ENCODE measurements around the gene MST1.

The MST1 gene

GRCh38 chr3:49658711-49659110 is 30.6 kb downstream of the MST1 start:
- TF ChIP-seq ZNF391 (tag by site-specific recombination; IDR thresholded peaks at IDR 0.05; ENCODE audit: borderline replicate concordance, low read depth), result no peak
- no peak for TF ChIP-seq ZNF155 (tag by site-specific recombination; IDR thresholded peaks at IDR 0.05)
- TF ChIP-seq REPIN1 (tag by site-specific recombination; IDR thresholded peaks at IDR 0.05; ENCODE audit: low read depth), result no peak
- TF ChIP-seq, protein P1, sequence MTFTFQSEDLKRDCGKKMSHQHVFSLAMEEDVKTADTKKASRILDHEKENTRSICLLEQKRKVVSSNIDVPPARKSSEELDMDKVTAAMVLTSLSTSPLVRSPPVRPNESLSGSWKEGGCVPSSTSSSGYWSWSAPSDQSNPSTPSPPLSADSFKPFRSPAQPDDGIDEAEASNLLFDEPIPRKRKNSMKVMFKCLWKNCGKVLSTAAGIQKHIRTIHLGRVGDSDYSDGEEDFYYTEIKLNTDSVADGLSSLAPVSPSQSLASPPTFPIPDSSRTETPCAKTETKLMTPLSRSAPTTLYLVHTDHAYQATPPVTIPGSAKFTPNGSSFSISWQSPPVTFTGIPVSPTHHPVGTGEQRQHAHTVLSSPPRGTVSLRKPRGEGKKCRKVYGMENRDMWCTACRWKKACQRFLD (tag by site-specific recombination; IDR thresholded peaks at IDR 0.05), result no peak
- no peak for TF ChIP-seq ZNF248 (tag by site-specific recombination; IDR thresholded peaks at IDR 0.05)
- TF ChIP-seq ZNF521 (tag by site-specific recombination; IDR thresholded peaks at IDR 0.05), result no peak
- TF ChIP-seq HOXD13 (CRISPR knock-in tag; IDR thresholded peaks at IDR 0.05; ENCODE audit: borderline replicate concordance), result no peak
- TF ChIP-seq ZSCAN16 (tag by site-specific recombination; IDR thresholded peaks at IDR 0.05), result no peak
- no peak for TF ChIP-seq ZNF621 (tag by site-specific recombination; IDR thresholded peaks at IDR 0.05)
- no peak for TF ChIP-seq ZNF560 (tag by site-specific recombination; IDR thresholded peaks at IDR 0.05; ENCODE audit: borderline replicate concordance)
- no peak for TF ChIP-seq BCL11A (tag by site-specific recombination; IDR thresholded peaks at IDR 0.05; ENCODE audit: low read depth)
- no peak for TF ChIP-seq ZNF629 (tag by site-specific recombination; IDR thresholded peaks at IDR 0.05)
- TF ChIP-seq WT1 (tag by site-specific recombination; IDR thresholded peaks at IDR 0.05), result no peak
- no peak for TF ChIP-seq MYNN (tag by site-specific recombination; IDR thresholded peaks at IDR 0.05; ENCODE audit: borderline replicate concordance)
- no peak for TF ChIP-seq ZBTB44 (tag by site-specific recombination; IDR thresholded peaks at IDR 0.05)
- TF ChIP-seq ZNF354C (tag by site-specific recombination; IDR thresholded peaks at IDR 0.05; ENCODE audit: borderline replicate concordance, low read depth), result no peak
- no peak for TF ChIP-seq ZNF585B (tag by site-specific recombination; IDR thresholded peaks at IDR 0.05)
- no peak overlapping the region for H3K4me3 ChIP-seq (ENCODE audit: low read depth, low read length)
- POLR2A ChIA-PET, result no interaction called here
- no peaks in the 10 kb centered on the region for H3K4me1 ChIP-seq (ENCODE audit: control insufficient read depth, insufficient read depth, low read length)
- H3K36me3 ChIP-seq (ENCODE audit: control insufficient read depth in 2 of 2, insufficient read depth in 1 of 2, low read length in 2 of 2), result no peaks in the 10 kb centered on the region
- H3K9me3 ChIP-seq (ENCODE audit: control insufficient read depth, insufficient read depth, low read depth, low read length), result no peaks in the 10 kb centered on the region
- CTCF ChIA-PET, result no interaction called here
- H3K27ac ChIP-seq (ENCODE audit: extremely low read depth, low read depth, low read length), result no peak overlapping the region

DNA sequence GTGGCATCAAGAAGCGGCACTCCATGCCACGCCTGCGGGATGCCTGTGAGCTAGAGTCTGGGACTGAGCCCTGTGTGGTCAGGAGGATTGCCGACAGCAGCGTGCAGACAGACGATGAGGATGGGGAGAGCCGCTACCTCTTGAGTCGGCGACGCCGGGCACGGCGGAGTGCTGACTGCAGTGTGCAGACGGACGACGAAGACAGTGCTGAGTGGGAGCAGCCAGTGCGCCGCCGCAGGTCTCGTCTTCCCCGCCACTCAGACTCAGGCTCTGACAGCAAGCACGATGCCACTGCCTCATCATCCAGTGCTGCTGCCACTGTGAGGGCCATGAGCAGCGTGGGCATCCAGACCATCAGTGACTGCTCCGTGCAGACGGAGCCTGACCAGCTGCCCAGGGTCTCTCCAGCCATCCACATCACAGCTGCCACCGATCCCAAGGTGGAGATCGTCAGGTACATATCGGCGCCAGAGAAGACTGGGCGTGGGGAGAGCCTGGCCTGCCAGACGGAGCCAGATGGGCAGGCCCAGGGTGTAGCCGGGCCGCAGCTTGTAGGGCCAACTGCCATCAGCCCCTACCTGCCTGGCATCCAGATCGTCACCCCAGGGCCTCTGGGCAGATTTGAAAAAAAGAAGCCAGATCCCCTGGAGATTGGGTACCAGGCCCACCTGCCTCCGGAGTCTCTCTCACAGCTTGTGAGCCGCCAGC is 31.9 kb downstream of the MST1 start:
- Histone ChIP-seq H3K36me3 (ENCODE audit: control insufficient read depth in 2 of 2, insufficient read depth in 1 of 2, low read length in 2 of 2) (no peaks in the 10 kb centered on the region), H3K9me3 (ENCODE audit: control insufficient read depth, insufficient read depth, low read depth, low read length) (no peaks in the 10 kb centered on the region), H3K4me3 (ENCODE audit: low read depth, low read length) (no peak overlapping the region), H3K27ac (ENCODE audit: extremely low read depth, low read depth, low read length) (no peak overlapping the region), H3K4me1 (ENCODE audit: control insufficient read depth, insufficient read depth, low read length) (no peaks in the 10 kb centered on the region)
- ChIA-PET CTCF (interaction anchor here (0.6 to 2.3 kb wide), 2 partner anchors 14 to 443 kb away, joined by 3 to 6 read pairs; no protein-coding TSS in a partner anchor), POLR2A (no interaction called here)
- TF ChIP-seq ZBTB8A (tag by site-specific recombination; IDR thresholded peaks at IDR 0.05) (no peak), ZNF274 (IDR thresholded peaks at IDR 0.05; ENCODE audit: low read length) (no peak), ZNF274 (tag by site-specific recombination; IDR thresholded peaks at IDR 0.05; ENCODE audit: borderline replicate concordance) (no peak), ZNF664 (tag by site-specific recombination; IDR thresholded peaks at IDR 0.05) (no peak), ZNF16 (tag by site-specific recombination; IDR thresholded peaks at IDR 0.05; ENCODE audit: low read depth) (no peak)

Measured in HEK293 (cell line).